Peyer's patch (tissue), 4 donors: ENCODE measurements around the gene ATP6AP2. TPM values are rescaled to one million over a fixed set of nuclear protein-coding genes. Genes with fewer than 3 reads are reported as not detected.
"Not testable (repeated sequence)": the region's sequence is repeated elsewhere in the genome, so short reads cannot be mapped to it uniquely, and the experiment has no call there.

Experiments used
- DNase-seq, 3 donors: peaks; one replicate each; pipeline ENCODE4 v3.0.0-alpha.2; 2017 to 2019
- H3K27ac ChIP-seq, 4 donors: fragments of 200-600 bp; sonication (generic); one replicate each; pipeline ENCODE4 v1.5.1; 2016 to 2019
- H3K27me3 ChIP-seq, 2 donors: fragments of 200-600 bp; sonication (generic); one replicate each; pipeline ENCODE4 v1.5.1; 2019
- H3K36me3 ChIP-seq, 3 donors: fragments of 200-600 bp; sonication (generic); one replicate each; pipeline ENCODE4 v1.5.1; 2016 to 2019
- H3K4me1 ChIP-seq, 4 donors: fragments of 200-600 bp; sonication (generic); one replicate each; pipeline ENCODE4 v1.5.1; 2016 to 2019
- H3K4me3 ChIP-seq, 4 donors: fragments of 200-600 bp; sonication (generic); 1 replicate in 3 of 4; 2 replicates in 1 of 4; pipeline ENCODE4 v1.5.1; 2016 to 2019; ENCODE audit warnings: mild to moderate bottlenecking in 1 of 4
- H3K9me3 ChIP-seq, 4 donors: fragments of 200-600 bp; sonication (generic); one replicate each; pipeline ENCODE4 v1.5.1; 2016 to 2019; ENCODE audit warnings: mild to moderate bottlenecking in 1 of 4
- CTCF ChIP-seq, 6 experiments: fragments of 450-650 bp in 4 of 6; fragments of 200-600 bp in 2 of 6; sonication (generic) in 1 of 6; IDR thresholded peaks; one replicate each; pipeline ENCODE4 v1.5.1; 2017 to 2019; ENCODE audit warnings: antibody characterized with exemption in 6 of 6, mild to moderate bottlenecking in 3 of 6, moderate library complexity in 1 of 6
- POLR2A ChIP-seq, 2 donors: fragments of 450-650 bp; IDR thresholded peaks; one replicate each; pipeline ENCODE4 v1.5.1; 2017; ENCODE audit warnings: antibody characterized with exemption in 2 of 2, mild to moderate bottlenecking in 2 of 2, moderate library complexity in 2 of 2
- total RNA-seq, 4 donors: library from RNA; depleted of rRNA; stranded (reverse); fragments of >200 nt; gene quantifications; one replicate each; pipeline ENCODE4 v1.1.0, GENCODE V29; 2016

Gene ATP6AP2
- total RNA-seq, 4 donors from 2014 or later, result 11.6 to 76.0 (median 50.8) TPM

DNA sequence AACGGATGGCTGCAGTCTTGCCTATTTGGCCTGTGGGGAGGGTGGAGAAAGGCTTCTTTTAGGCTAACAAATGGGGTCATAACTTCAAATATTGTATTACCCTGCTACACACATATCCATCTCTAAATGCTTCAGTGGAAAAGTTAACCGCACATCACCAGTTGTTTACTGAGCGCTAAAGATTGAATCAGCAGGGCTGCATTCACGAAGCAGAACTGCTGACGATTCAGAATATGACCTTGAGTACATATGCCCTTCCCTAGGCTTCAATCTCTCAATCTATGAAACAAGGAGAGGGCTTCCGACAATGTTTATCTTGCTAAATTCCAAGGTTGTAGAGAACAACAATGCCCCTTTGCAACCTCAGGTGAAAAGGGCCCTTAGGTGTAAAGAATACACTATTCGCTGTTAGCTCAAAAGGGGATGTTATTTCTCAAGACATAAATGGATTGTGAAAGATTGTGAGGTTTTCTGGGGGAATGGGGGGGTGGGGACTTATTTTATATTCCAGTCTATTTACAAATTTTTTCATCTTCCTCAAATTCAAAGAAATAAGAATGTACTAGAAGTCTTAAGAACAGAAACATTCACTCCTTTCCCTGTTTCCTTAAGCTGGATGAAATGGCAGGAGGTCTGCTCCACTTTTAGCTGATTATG lies 2.6 kb upstream of the ATP6AP2 start:
- H3K27ac ChIP-seq, result no peak overlapping the region
- no peaks in the 10 kb centered on the region for H3K36me3 ChIP-seq
- H3K4me1 ChIP-seq, result peaks cover 0 to 7% (median 0%) of the 10 kb centered on the region in 4 donors
- H3K27me3 ChIP-seq, result no peaks in the 10 kb centered on the region
- no peak for DNase-seq
- no peak overlapping the region for H3K4me3 ChIP-seq
- TF ChIP-seq CTCF (IDR thresholded peaks at IDR 0.05) (no peak), POLR2A (IDR thresholded peaks at IDR 0.05) (no peak)
- no peaks in the 10 kb centered on the region for H3K9me3 ChIP-seq

DNA sequence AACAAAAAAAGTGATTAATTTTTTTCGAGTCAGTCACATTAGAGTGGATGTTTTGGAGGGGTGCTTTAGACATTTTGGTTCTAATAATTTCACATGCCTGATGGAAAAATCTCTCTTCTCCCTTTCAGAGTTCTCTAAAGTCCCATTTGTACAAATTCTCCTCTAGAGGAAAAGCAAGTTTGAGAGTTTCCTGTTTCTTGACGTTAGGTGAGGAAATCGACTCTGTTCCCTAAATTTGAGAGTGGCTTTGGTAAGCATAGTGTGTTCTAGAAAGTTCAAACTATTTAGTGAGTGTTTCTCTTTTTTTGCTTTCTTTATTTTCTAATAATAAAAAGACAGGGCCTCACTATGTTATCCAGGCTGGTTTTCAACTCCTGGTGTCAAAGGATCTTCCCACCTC lies 1.6 kb upstream of the ATP6AP2 start:
- TF ChIP-seq CTCF (IDR thresholded peaks at IDR 0.05), result no peak
- no peak for TF ChIP-seq POLR2A (IDR thresholded peaks at IDR 0.05)
- H3K9me3 ChIP-seq, result no peaks in the 10 kb centered on the region
- H3K4me3 ChIP-seq, result no peak overlapping the region
- no peak for DNase-seq
- H3K27me3 ChIP-seq, result no peaks in the 10 kb centered on the region
- no peak overlapping the region for H3K27ac ChIP-seq
- peaks cover 0 to 7% (median 0%) of the 10 kb centered on the region in 4 donors for H3K4me1 ChIP-seq
- no peaks in the 10 kb centered on the region for H3K36me3 ChIP-seq

- H3K4me1 ChIP-seq, result peaks cover 0 to 7% (median 0%) of the 10 kb centered on the region in 4 donors
- H3K9me3 ChIP-seq, result no peaks in the 10 kb centered on the region
- peak overlapping the region; percentile 87 to 96 (median 94) for H3K27ac ChIP-seq
- TF ChIP-seq CTCF (IDR thresholded peaks at IDR 0.05) (no peak), POLR2A (IDR thresholded peaks at IDR 0.05) (no peak)
- H3K27me3 ChIP-seq, result no peaks in the 10 kb centered on the region
- H3K36me3 ChIP-seq, result no peaks in the 10 kb centered on the region
- peak in 1 of 3 donors; percentile 56 for DNase-seq
- H3K4me3 ChIP-seq, result peak overlapping the region; percentile 67 to 97 (median 82)
These were observed 752 bp upstream of the ATP6AP2 start for GRCh38 chrX:40579900-40580536.

- H3K27ac ChIP-seq, result peak overlapping the region; percentile 87 to 96 (median 94)
- peak overlapping the region; percentile 67 to 97 (median 82) for H3K4me3 ChIP-seq
- no peak for TF ChIP-seq CTCF (IDR thresholded peaks at IDR 0.05)
- no peak for TF ChIP-seq POLR2A (IDR thresholded peaks at IDR 0.05)
- peaks cover 0 to 7% (median 0%) of the 10 kb centered on the region in 4 donors for H3K4me1 ChIP-seq
- DNase-seq, result peak in 1 of 3 donors; percentile 46
- H3K27me3 ChIP-seq, result no peaks in the 10 kb centered on the region
- no peaks in the 10 kb centered on the region for H3K9me3 ChIP-seq
- no peaks in the 10 kb centered on the region for H3K36me3 ChIP-seq
These were observed 658 bp downstream of the ATP6AP2 start for GRCh38 chrX:40581336-40581920.

DNA sequence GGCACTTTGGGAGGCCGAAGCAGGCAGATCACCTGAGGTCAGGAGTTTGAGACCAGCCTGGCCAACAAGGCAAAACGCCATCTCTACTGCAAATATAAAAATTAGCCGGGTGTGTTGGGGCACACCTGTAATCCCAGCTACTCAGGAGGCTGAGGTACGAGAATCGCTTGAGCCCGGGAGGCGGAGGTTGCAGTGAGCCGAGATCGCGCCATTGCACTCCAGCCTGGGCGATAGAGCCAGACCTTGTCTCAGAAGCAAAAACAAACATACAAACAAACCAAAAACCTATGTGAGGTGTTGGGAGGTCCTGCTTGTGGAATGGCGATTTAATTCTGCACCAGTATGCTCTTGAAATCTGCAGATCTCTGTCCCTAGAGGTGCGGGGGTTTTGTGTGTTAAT lies 1.4 kb downstream of the ATP6AP2 start:
- H3K27ac ChIP-seq, DNase-seq, H3K9me3 ChIP-seq, H3K36me3 ChIP-seq, H3K4me1 ChIP-seq, H3K27me3 ChIP-seq: not testable (repeated sequence)
- peak overlapping the region in 1 of 4 donors; percentile 97 for H3K4me3 ChIP-seq

- Histone ChIP-seq H3K36me3 (no peaks in the 10 kb centered on the region), H3K27me3 (no peaks in the 10 kb centered on the region), H3K4me3 (no peak overlapping the region), H3K4me1 (peaks cover 0 to 7% (median 0%) of the 10 kb centered on the region in 4 donors), H3K27ac (no peak overlapping the region), H3K9me3 (no peaks in the 10 kb centered on the region)
- DNase-seq, result no peak
- TF ChIP-seq POLR2A (IDR thresholded peaks at IDR 0.05) (no peak), CTCF (IDR thresholded peaks at IDR 0.05) (no peak)
These were observed 2.0 kb downstream of the ATP6AP2 start for GRCh38 chrX:40582811-40583210.

DNA sequence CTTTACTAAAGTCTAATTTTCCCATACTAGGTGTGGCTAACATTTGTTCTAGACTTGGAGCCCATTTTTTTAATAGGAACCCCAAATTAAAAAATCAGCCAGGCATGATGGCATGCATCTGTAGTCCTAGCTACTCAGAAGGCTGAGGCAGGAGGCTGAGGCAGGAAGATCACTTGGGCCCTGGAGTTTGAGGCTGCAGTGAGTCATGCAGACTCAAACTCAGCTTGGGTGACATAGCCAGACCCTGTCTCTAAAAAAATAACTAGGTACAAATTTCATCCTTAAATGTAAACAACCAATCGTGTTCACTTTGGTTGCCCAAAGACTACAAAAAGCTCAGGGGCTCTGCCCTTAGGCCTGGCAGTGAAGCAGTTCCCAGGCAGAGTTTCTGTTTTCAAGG lies 6.9 kb downstream of the ATP6AP2 start:
- H3K4me1 ChIP-seq, H3K27ac ChIP-seq, H3K27me3 ChIP-seq, H3K4me3 ChIP-seq, H3K9me3 ChIP-seq, DNase-seq: not testable (repeated sequence)
- H3K36me3 ChIP-seq, result peaks cover 0 to 18% (median 0%) of the 10 kb centered on the region in 3 donors

DNA sequence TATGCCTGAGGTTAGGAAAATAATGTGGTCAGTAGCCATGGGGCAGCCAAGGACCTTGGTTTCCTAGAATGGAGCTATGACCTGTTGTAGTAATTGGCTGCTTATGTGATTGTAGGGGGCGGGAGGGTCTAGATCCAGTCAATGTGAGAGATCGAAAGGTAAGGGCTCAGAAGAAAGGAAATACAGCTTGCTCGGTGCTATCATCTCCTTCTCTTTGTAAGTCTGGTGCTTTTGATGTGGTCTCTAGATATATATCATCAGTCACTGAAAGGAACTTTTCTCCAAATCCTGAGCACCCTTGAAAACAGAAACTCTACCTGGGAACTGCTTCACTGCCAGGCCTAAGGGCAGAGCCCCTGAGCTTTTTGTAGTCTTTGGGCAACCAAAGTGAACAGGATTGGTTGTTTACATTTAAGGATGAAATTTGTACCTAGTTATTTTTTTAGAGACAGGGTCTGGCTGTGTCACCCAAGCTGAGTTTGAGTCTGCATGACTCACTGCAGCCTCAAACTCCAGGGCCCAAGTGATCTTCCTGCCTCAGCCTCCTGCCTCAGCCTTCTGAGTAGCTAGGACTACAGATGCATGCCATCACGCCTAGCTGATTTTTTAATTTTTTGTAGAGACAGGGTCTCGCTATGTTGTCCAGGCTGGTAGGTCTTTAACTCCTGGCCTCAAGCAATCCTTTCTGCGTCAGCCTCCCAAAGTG lies 9.0 kb downstream of the ATP6AP2 start:
- H3K27me3 ChIP-seq, H3K4me3 ChIP-seq, H3K27ac ChIP-seq, H3K9me3 ChIP-seq, H3K4me1 ChIP-seq, DNase-seq: not testable (repeated sequence)
- peaks cover 0 to 25% (median 0%) of the 10 kb centered on the region in 3 donors for H3K36me3 ChIP-seq
